Activated CD8-positive, alpha-beta memory T cell treated with anti-CD3 and anti-CD28 coated beads, Interleukin-2, amount 50 U/mL, for 1 hour (primary cell): Measurements from ENCODE around the gene VSTM2B.

ENCODE experiments used
- DNase-seq: peaks from one replicate; pipeline ENCODE4 v3.0.0-alpha.2; 2020; ENCODE audit errors: extremely low read depth

VSTM2B gene

DNA sequence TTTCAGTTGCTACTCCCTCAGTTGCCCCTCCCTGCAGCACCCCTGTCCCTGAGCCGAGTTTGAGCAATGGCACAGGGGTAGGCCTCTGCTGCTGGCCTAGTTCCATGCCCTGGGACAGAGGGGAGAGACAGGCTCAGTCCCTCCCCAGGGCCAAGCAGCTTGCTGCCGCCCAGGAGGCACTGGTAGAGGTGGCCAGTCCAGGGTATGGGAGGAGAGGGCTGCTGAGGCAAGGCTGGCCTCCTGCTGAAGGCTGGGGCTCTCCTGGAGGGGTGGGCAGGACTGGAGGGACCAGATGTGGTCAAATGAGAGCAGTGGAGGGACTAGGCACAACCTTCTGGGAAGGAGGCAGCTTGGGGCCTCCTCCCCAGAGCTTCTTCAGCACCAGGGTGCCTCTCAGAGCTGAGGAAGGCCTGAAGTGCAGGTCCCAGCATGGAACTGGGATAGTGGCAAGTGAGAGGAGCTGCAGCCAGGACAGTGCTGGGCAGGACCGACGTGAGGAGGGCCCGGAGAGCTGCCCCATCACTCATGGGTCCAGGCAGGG is 29.8 kb upstream of the VSTM2B start:
- no peak for DNase-seq

DNA sequence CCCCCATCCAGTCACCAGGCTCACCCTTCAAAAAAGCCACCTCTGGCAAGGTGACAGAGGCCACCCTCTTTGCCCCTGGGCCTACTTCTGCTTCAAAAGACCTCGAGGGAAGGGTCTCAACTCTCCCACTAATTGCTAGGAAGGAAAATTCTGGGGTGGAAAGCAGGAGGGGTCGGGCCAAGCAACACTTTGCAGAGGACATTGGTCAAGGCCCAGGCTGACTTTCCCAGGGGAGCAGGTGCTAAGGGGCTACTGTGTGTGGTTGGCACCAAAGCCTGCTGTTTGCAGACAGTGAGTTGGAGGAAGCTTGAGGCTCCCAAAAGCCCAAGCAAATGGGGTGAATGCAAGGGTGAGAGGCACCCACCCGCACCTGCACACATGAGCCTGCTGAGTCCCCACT is 28.6 kb upstream of the VSTM2B start:
- DNase-seq, result no peak

DNA sequence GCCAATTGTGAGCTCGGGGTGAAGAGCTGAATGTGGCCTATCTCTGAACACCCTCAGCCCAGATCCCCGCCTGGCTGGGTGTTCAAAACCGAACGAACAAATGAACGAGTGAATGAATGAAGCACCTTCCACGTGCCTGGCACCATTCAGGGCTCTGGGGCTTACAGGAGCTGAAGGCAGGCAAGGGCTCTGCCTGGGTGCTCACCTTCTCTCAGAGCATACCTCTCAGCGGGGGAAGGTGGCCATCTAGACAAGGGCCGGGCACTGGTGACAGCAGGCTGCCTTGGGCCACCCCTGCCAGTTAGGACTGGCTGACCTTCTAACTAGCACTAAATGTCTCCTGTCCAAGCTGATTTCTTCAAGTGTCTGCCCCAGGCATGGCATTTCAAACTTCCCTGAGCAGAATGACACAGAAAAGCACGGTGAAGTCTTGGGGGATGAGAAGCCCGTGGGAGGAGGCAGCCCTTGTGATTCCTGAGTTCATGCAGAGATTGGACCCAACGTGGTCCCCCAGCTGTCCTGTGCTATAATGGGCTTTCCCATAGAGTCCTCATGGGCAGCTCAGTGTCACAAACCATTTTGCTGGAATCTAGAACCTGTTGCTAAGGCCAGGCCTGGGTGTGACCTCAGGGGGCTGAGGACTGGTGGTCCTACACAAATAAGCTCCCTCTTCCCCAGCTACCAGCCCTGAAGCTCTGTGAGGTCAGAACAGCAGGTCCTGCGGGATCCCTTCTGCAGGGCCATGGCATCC is 27.9 kb upstream of the VSTM2B start:
- no peak for DNase-seq

DNA sequence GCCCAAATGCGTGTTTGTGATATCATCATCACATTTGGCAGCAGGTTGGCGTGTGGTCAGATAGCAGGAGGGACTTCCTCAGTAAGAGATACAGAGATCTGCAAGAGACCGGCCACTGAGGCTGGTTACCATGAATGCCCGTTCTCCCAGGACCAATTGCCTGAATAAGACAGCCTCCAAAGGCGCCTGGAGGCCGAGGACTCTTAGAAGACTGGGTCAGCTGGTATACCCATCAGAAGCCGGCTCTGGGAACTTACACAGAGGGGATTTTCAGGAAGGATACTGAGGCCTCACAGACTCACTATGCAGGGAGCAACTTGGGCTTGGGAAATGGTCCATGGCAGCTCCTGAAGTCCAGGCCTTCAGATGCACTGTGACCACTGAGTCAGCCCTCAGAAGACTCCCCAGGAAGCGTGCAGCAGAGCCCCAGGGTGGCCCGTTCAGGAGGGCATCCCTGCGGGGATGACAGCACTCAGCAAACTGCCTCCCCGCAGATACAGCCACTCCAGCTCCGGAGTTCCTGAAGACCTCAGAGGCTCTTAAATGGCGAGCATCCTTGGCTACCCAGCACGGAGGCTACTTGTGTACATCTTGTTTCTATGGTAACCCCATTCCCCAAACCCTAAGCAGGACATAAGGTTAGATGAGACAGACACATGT is 26.4 kb upstream of the VSTM2B start:
- no peak for DNase-seq

DNA sequence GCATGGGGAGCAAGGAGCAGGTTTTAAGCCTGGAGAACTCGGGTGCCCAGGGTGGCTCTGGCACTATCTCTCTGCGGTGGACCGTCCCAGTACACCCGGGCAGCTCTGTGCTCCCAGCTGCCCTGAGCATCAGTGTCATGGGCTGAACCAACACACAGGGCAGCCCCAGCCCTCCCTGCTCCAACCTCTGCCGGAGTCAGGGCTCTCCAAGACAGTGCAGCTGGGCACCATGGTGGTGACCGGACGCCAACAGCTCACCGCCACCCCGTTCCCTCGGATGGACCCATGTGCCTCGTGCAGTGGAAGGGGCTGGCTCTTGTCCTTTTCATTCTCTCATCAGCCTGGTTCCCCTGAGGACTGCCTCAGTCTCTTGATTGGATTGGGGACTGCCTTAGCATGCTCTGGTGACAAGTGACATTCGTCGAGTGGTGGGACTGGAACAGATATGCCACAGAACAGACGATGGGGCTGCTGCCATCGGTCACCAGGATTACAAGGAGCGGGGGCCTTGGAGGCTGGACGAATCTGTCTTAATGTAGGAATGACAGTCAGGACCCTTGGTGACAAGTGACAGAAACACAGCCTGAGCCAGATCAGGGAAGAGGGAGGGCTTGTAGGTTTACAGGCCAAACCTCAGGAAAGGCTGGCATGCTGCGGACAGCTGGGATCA is 25.7 kb upstream of the VSTM2B start:
- no peak for DNase-seq

DNA sequence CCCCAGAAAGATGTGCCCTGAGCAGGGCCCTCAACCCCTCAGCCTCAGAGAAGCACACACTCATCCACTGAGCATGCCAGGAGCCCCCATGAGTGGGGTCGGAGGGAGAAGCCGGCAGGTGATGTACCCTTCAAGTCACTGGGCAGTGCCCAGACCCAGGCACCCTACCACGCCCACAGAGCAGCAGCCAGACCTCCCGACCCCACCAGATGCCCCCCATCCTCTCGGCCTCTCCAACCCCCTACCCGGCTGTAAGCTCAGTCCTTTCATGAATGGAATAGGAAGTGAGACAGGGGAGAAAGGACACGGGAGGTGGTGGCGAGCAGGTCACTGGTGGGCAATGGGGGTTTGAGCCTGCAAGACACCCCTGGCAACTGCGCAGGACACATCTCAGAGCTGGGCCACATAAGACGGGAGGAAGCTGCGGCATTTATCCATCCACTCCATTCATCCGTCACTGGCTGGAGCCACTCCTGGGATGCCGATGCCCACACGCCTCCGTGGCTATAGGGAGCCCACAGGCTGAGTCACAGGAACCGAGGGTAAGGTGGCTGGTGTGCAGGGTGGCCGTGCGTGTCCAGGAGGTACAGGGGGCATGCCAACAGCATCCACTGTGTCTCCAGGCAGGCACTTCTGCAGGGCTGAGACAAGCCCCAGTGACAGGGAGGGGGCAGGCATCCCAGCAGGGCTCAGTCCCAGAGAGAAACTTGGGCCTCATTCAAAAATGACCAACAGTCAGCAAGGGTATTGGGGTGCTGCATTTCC is 23.8 kb upstream of the VSTM2B start:
- no peak for DNase-seq

DNA sequence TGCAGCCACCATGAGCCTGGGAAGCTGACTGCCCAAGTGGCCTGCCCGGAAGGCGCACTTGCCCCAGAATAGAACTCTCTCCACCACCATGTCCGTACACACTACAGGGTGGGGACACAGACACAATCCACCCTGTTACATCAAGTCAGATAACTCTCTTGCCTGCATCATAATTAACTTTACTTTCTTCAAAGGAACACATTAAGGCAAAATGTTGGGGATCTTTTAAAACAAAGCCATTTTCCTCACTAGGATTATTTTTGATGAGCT is 23.3 kb upstream of the VSTM2B start:
- no peak for DNase-seq

DNA sequence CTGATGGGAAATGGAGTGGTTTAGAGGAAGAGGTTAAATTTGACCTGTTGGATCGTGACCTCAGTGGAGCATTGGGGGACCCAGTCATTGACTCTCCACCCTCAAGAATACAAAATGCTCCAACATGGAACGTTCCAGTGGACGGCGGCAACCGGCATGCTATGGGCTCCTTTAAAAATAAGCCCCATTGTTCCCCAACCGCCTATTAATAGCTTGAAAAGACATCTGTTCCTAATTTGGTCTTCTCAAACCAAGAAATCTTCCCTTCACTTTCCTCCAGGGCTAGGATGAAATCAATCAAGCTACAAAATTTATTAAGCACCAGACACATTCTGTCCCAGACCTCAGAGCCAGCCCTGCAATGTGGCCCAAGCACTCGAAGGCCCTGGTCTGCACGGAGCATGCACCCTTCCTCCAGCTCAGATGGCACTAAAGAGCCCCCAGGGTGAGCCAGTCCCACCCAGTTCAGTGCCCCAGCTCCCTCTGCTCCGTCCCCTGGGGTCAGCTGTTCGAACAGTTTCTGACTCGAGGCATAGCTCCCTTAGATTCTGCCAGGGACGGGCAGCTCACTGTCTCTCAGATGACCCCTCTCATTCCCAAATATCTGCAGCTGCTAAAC is 22.5 kb upstream of the VSTM2B start:
- no peak for DNase-seq

DNA sequence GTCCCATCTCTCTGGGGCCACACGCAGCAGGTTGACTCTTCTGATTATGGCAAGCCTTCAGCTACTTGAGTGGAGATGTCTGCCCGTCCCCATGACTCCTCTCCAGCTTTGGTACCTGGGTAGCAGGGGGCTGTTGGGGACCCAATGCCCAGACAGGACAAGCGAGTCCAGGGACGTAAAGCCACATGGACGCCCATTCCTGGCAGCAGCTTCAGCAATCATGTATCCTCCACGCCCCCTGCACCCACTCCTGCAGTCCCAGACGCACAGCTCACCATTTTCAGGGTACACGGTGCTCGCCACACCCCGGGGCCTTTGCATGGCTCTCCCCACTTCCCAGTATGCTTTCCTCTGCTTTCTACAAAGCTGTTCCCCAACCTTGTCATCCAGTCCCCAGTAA is 22.0 kb upstream of the VSTM2B start:
- DNase-seq, result no peak

DNA sequence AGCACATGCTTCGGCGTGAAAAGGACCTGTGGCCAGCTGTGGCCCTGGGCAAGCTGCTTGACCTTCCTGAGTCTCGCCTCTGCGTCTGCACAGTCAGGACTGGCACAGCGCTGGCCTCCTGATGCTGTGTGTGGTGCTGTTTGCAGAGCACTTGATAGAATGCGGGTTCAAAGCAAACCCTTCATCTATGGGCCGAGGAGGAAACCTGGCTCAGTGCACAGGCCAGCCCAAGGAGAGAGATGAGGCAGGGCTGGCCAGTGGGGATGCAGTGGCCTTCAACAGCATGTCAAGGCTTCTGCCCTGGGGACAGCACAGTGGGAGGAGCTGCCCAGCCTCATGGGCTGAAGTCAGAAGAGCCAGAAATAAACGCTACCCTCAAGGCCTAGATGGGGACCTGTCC is 21.3 kb upstream of the VSTM2B start:
- no peak for DNase-seq

DNA sequence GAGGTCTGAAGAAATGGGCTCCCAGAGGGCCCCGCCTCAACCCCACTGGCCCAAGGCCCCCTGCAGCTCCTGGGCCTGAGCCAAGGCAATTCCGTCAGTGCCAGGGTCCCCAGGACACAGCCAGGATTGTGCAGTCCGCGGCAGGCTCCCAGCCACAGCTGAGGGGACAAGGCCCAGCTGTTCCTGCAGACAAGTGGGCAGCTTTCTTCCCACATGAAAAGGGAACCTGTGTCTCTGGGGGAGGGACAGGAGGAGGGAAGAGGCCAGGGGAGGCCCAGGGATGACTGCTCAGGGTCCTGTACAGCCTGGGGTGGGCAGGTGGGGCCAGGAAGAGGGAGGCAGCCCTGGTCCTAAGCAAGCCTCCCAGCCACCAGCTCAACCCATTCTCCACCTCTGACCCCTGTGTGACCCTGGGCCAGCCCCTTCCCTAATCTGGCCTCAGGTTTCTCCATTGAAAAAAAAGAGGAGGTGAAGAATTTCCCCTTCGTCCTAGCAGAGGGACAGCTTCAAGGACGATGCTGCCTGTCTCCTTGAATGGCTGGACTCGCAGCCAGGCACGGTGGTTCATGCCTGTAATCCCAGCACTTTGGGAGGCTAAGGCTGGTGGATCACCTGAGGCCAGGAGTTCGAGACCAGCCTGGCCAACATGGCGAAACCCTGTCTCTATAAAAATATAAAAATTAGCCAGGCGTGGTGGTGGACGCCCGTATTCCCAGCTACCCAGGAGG is 20.5 kb upstream of the VSTM2B start:
- DNase-seq, result no peak

DNA sequence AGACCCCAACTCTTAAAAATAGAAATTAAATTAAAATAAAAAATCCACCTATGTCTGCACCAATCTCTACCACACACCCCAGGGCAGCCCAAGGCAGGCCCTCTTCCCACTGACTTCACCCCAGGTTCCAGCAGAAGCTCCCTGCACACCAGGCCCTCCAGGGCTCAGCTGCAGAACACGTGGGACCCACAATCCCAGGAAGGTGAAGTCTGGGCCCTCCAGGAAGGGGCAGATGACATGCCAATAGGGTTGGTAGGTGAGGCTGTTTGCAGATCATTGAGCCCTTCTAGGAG is 19.2 kb upstream of the VSTM2B start:
- DNase-seq, result no peak

DNA sequence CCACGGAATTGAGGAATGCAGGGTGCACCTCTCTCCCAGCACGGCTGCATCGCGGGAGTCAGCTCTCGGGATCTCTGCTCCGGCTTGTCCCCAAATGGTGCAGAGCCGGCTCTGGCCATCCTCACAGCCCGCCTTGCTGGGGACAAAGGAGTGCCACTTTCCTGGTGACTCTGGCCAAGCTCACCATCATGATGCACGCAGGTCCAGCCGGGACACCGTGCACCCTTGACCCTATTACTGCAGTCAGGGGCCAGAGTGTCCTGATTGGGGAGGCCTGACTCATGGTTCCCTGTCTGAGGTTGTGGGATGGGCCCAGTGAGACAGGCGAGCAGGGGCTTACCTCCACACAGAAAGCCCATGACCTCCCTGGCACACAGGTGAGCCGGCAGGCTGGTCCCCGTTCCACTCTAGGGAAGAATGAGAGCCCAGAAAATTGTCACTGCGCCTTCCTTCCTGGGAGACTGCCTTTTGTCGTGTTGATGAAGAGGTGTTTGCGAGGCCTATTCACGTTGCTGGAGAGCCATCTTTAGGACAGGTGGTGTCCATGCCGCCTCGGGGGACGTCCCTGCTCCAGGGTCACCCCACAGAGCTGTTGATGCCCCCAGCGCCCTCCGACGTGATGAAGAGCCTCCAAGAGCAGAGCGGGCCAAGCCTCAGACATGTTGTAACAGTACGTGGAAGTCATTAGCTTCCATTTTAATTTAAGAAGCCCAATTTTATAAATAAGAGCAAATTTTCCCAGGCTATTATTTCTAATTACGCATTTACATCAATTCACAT is 18.5 kb upstream of the VSTM2B start:
- DNase-seq, result no peak

DNA sequence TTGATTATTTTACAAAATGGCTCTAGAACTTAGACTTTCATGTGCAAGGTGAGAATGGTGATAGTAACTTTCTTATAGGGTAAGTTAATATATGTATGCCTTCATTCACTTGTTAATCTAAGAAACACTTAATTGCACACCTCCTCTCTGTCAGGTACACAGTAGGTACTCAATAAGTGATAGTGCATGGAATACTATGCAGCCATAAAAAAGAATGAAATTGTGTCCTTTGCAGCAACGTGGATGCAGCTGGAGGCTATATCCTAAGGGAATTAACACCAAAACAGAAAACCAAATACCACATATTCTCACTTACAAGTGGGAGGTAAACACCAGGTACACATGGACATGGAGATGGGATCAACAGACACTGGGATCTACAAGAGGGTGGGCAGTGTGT is 17.6 kb upstream of the VSTM2B start:
- no peak for DNase-seq

DNA sequence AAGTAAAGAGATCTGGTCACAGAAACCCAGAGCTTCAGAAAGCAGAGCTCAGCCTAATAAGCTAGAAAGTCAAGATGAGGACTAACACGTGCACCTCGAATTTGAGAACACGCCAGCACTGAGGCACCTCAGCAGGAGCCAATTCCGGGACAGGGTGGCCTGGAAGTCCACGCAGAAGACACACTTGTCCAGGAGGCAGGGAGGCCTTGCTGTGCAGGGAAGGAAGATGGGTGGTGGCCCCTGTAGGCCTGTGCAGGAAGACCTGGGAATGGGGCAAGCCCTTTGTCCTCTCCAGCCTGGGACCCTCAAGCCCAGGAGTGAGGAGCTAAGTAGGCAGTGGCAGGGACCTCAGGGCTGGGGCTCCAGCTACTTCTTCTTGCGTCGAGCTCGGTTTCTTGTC is 16.3 kb upstream of the VSTM2B start:
- DNase-seq, result no peak

DNA sequence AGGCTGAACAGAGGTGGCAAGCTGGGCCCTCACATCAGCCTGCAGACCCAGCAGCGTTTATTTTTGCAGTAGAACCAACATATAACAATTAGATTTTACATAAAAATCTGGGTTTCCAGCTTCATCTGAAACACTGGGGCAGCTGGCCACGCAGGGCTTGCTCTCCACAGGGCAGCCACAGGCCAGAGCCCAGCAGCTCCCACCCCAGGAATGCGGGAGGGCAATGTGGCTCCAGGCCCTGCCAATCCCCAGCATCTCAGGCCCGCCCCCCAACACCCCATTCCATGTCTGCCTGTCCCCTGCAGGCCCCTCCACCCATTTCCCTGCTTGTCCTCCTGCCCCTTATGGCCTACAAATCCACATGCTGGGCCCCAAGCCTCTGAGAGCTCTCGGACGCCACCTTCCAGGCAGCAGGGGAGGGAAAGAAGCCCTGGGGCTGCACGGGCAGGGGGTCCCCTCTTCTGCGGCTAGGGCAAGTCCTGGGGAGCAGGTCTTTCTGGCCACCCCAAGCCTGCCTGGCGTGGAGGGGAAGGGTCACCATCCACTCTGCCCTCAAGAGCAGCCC is 15.0 kb upstream of the VSTM2B start:
- no peak for DNase-seq

DNA sequence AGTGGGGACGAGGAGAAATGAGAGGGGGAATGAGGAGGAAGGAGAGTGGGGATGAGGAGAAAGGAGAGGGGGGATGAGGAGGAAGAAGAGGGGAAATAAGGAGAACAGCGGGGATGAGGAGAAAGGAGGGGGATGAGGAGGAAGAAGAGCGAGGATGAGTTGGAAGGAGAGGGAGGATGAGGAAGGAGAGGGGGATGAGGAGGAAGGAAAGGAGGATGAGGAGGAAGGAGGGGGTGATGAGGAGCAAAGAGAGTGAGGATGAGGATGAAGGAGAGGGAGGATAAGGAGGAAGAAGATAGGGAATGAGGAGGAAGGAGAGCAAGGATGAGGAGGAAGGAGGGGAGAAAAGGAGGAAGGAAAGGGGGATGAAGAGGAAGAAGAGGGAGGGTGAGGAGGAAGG is 14.0 kb upstream of the VSTM2B start:
- no peak for DNase-seq

DNA sequence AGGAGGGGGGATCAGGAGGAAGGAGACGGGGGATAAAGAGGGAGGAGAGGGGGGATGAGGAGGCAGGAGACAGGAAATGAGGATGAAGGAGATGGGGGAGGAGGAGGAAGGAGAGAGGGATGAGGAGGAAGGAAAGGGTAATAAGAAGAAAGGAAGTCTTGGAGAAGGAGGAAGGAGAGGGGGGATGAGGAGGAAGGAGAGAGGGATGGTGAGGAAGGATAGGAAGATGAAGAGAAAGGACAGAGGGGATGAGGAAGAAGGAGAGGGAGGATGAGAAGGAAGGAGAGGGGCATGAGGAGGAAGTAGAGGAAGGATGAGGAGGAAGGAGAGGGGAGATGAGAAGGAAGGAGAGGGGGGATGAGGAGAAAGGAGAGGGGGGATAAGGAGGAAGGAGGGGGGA is 13.0 kb upstream of the VSTM2B start:
- no peak for DNase-seq

DNA sequence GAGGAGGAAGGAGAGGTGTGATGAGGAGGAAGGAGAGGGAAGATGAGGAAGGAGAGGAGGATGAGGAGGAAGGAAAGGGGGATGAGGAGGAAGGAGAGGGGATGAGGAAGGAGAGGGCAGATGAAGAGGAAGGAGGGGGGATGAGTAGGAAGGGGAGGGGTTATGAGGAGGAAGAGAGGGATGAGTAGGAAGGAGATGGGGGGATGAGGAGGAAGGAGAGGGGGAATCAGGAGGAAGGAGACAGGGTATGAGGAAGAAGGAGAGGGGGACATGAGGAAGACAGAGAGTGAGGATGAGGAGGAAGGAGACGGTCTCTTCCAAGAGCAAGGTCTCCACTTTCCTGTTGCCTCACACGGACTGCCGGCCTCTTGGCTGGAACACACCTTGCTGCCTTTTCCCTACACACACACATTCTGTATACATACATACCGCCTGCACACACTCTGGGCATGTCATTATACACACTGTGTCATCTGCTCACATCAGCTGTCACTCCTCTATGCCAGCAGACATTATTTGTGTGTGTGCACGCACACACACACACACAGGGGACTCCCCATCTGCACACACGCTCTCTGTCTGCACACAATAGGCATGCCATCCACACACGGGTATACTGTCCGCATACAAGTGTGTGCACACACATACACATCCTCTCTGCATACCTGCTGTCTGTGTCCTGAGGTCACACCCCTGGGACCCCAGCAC is 11.1 kb upstream of the VSTM2B start:
- DNase-seq, result no peak

DNA sequence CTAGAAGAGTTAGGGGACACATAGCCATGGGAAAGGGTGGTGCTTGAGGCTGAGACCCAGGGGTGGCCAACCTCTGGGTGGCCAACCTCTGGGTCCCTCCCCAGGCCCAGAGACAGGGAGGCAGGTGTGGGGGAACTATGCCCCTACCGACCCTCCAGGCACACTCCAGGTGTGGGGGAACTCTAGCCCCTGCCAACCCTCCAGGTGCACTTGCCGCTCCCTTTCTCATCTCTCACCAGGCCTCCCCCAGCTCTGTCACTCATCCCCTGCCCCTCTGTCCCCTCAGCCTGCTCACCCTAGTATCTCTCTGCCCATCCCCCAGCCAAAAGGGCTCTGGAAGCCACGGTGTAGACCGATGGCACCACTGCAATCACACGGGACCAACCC is 10.6 kb upstream of the VSTM2B start:
- no peak for DNase-seq
